Endothelial cell of umbilical vein (primary cell): ENCODE measurements around the gene AKNA. TPM values are rescaled to one million over a fixed set of nuclear protein-coding genes. Genes with fewer than 3 reads are reported as not detected.

ENCODE experiments used
- BruUV-seq: library from RNA; stranded (reverse); fragments of 400-500 nt; replicated peaks from 2 replicates; lab custom pipeline; 2021; lab: Mats Ljungman, UMichigan
- CTCF ChIA-PET: fragments of 300-600, 350-600 bp; sonication (Branson Sonifier 250); formaldehyde crosslinking; loops from one replicate; lab custom pipeline; 2021; ENCODE audit warnings: antibody characterized with exemption, inconsistent platforms; lab: Charles Lee
- POLR2A ChIA-PET: fragments of 300-600, 350-600 bp; sonication (Branson Sonifier 250); formaldehyde crosslinking; loops from one replicate; lab custom pipeline; 2021; ENCODE audit warnings: antibody characterized with exemption, inconsistent platforms; lab: Charles Lee
- DNase-seq: peaks from one replicate; pipeline ENCODE4 v3.0.0-alpha.2; 2011; ENCODE audit warnings: low read depth, low spot score
- FAIRE-seq: peaks from 2 replicates; lab custom pipeline; 2011; peaks lifted over from hg19 to GRCh38; lab: Jason Lieb, UNC
- H2AFZ ChIP-seq: 2 replicates; pipeline ENCODE4 v1.6.0; 2012; ENCODE audit warnings: low read depth, low read length, control low read depth, inconsistent platforms
- H3K27ac ChIP-seq: 2 replicates; pipeline ENCODE4 v1.5.1; 2011; ENCODE audit warnings: low read depth, mild to moderate bottlenecking, control low read depth, low read length, moderate library complexity; ENCODE audit not compliant: insufficient read depth
- H3K27me3 ChIP-seq, 2 experiments: 2 replicates each; pipeline versions ENCODE4 v1.6.0 to v1.6.1; 2011; ENCODE audit warnings: low read length in 2 of 2, mixed read lengths in 1 of 2; ENCODE audit not compliant: control insufficient read depth in 2 of 2, insufficient read depth in 2 of 2
- H3K36me3 ChIP-seq, 2 experiments: 2 replicates in 1 of 2; 3 replicates in 1 of 2; pipeline ENCODE4 v1.5.1; 2011; ENCODE audit warnings: low read length in 2 of 2, mild to moderate bottlenecking in 1 of 2, moderate library complexity in 1 of 2; ENCODE audit not compliant: control insufficient read depth in 2 of 2, insufficient read depth in 2 of 2; ENCODE audit errors: extremely low read depth in 1 of 2
- H3K4me1 ChIP-seq: 3 replicates; pipeline ENCODE4 v1.5.1; 2011; ENCODE audit warnings: mild to moderate bottlenecking, low read length; ENCODE audit not compliant: control insufficient read depth, insufficient read depth; ENCODE audit errors: extremely low read depth
- H3K4me2 ChIP-seq: 2 replicates; pipeline ENCODE4 v1.6.1; 2011; ENCODE audit warnings: low read length, control low read depth, mixed read lengths; ENCODE audit not compliant: insufficient read depth
- H3K4me3 ChIP-seq, 3 experiments: fragments of 200-600 bp in 1 of 3; sonication (generic), shearing (Covaris generic) in 1 of 3; replicated peaks in 1 of 3; 2 replicates each; pipeline ENCODE4 v1.5.1; 2011 to 2016; ENCODE audit warnings: control low read depth in 3 of 3, low read length in 3 of 3, mild to moderate bottlenecking in 2 of 3, inconsistent platforms in 1 of 3, low read depth in 1 of 3, moderate library complexity in 1 of 3; ENCODE audit not compliant: insufficient read depth in 1 of 3
- H3K79me2 ChIP-seq: 2 replicates; pipeline ENCODE4 v1.6.0; 2012; ENCODE audit warnings: low read length, inconsistent platforms; ENCODE audit not compliant: control insufficient read depth, insufficient read depth
- H3K9ac ChIP-seq: replicated peaks from 2 replicates; pipeline ENCODE3; 2011; ENCODE audit warnings: low read length, control low read depth; ENCODE audit not compliant: insufficient read depth; ENCODE audit errors: extremely low read depth
- H3K9me1 ChIP-seq: replicated peaks from 3 replicates; pipeline ENCODE4 v1.6.0; 2011; ENCODE audit warnings: mild to moderate bottlenecking, low read length; ENCODE audit not compliant: control insufficient read depth, insufficient read depth; ENCODE audit errors: extremely low read depth
- H3K9me3 ChIP-seq: replicated peaks from 2 replicates; pipeline ENCODE4 v1.5.1; 2012; ENCODE audit warnings: low read length, inconsistent platforms; ENCODE audit not compliant: control insufficient read depth, insufficient read depth
- H4K20me1 ChIP-seq: replicated peaks from 2 replicates; pipeline ENCODE3; 2011; ENCODE audit warnings: mild to moderate bottlenecking, low read length; ENCODE audit not compliant: control insufficient read depth, insufficient read depth; ENCODE audit errors: extremely low read depth
- CTCF ChIP-seq, 2 donors: IDR thresholded peaks; 1 replicate in 1 of 2; 2 replicates in 1 of 2; pipeline ENCODE4 v1.5.1; 2011; ENCODE audit warnings: low read length in 2 of 2, mild to moderate bottlenecking in 2 of 2, moderate library complexity in 2 of 2, control low read depth in 1 of 2, inconsistent platforms in 1 of 2, low read depth in 1 of 2; ENCODE audit not compliant: insufficient read depth in 1 of 2; ENCODE audit errors: extremely low read depth in 1 of 2
- EZH2 ChIP-seq: IDR thresholded peaks from 2 replicates; pipeline ENCODE4 v1.6.1; 2012; ENCODE audit warnings: borderline replicate concordance, low read depth, mild to moderate bottlenecking, moderate library complexity, low read length, inconsistent platforms; ENCODE audit not compliant: severe bottlenecking
- FOS ChIP-seq: IDR thresholded peaks from 2 replicates; pipeline ENCODE4 v1.6.1; 2011; ENCODE audit warnings: mild to moderate bottlenecking, low read length, moderate library complexity, borderline replicate concordance; ENCODE audit not compliant: insufficient read depth
- GATA2 ChIP-seq: IDR thresholded peaks from 2 replicates; pipeline ENCODE4 v1.7.0; 2011; ENCODE audit warnings: low read depth, mild to moderate bottlenecking, moderate library complexity, mixed read lengths, low read length; ENCODE audit not compliant: insufficient read length, insufficient read depth
- JUN ChIP-seq: IDR thresholded peaks from 2 replicates; pipeline ENCODE4 v1.6.1; 2011; ENCODE audit warnings: borderline replicate concordance, low read depth; ENCODE audit not compliant: insufficient read length, insufficient read depth
- MYC ChIP-seq: IDR thresholded peaks from one replicate; pipeline ENCODE4 v1.6.1; 2011; ENCODE audit warnings: mild to moderate bottlenecking, low read depth, low read length
- POLR2A ChIP-seq: IDR thresholded peaks from 2 replicates; pipeline ENCODE4 v1.6.1; 2012; ENCODE audit warnings: low read depth, mild to moderate bottlenecking, control low read depth, low read length
- POLR2AphosphoS5 ChIP-seq: IDR thresholded peaks from 2 replicates; pipeline ENCODE4 v1.6.1; 2012; ENCODE audit warnings: low read depth, mild to moderate bottlenecking, control low read depth, low read length, moderate library complexity; ENCODE audit not compliant: insufficient read depth
- dilution Hi-C: fragments of 300-500 bp; cut with MboI; formaldehyde crosslinking; loops from one replicate; pipeline ENCODE4 v1.15.0; 2019; ENCODE audit warnings: low sequenced_read_pairs; ENCODE audit not compliant: extremely low pct_ligation_motif_present
- intact Hi-C: fragments of 100-400 bp; cut with micrococcal nuclease; formaldehyde crosslinking; loops from one replicate; pipeline ENCODE4 v1.10.0; 2022
- polyA plus RNA-seq, 4 experiments: library from polyadenylated mRNA; depleted of rRNA in 3 of 4; stranded (reverse) in 3 of 4; unstranded in 1 of 4; fragments of >200 nt; gene quantifications; 2 replicates each; pipeline versions ENCODE4 v1.2.1 to v1.2.3, GENCODE V29; 2011 to 2012; ENCODE audit warnings: missing spikeins in 1 of 4
- total RNA-seq: library from RNA; stranded (reverse); gene quantifications from 2 replicates; pipeline ENCODE4 v1.2.3, GENCODE V29; 2021
- TF ChIP-seq, protein P1 (sequence below): IDR thresholded peaks from 2 replicates; pipeline ENCODE4 v1.6.1; 2011; ENCODE audit not compliant: insufficient read depth, insufficient read length

AKNA gene
- total and polyA plus RNA-seq, 2 donors (not counting 3 experiments of a cell fraction or from before 2014, with no cell fraction given), result 11.3 to 22.4 TPM

- Histone ChIP-seq H3K27me3 (no peaks in the 10 kb centered on the region), H3K79me2 (no peaks in the 10 kb centered on the region), H3K4me2 (no peak overlapping the region), H3K4me3 (no peak overlapping the region), H3K9ac (no peak overlapping the region), H3K4me1 (no peaks in the 10 kb centered on the region), H4K20me1 (no peaks in the 10 kb centered on the region), H2AFZ (no peak overlapping the region), H3K9me1 (no peaks in the 10 kb centered on the region), H3K36me3 (peaks cover 6 to 41% of the 10 kb centered on the region in 2 experiments), H3K9me3 (no peaks in the 10 kb centered on the region), H3K27ac (no peak overlapping the region)
- TF ChIP-seq MYC, result no peak
- TF ChIP-seq, protein P1, sequence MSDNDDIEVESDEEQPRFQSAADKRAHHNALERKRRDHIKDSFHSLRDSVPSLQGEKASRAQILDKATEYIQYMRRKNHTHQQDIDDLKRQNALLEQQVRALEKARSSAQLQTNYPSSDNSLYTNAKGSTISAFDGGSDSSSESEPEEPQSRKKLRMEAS, result no peak
- no peak for TF ChIP-seq JUN
- no peak for TF ChIP-seq EZH2
- no peak for TF ChIP-seq GATA2
- TF ChIP-seq POLR2A, result no peak
- TF ChIP-seq POLR2AphosphoS5, result no peak
- TF ChIP-seq FOS, result no peak
- no peak for TF ChIP-seq CTCF (IDR thresholded peaks at IDR 0.05; ENCODE audit: extremely low read depth in 1 of 2, insufficient read depth in 1 of 2, low read depth in 1 of 2, low read length in 2 of 2)
- intact Hi-C loops (no loop called here), dilution Hi-C loops (no loop called here)
- BruUV-seq, result no TSS peak
- ChIA-PET POLR2A (no interaction called here), CTCF (no interaction called here)
- DNase-seq (no peak), FAIRE-seq (no peak)
Observed at GRCh38 chr9:114363424-114363823, 24.4 kb downstream of the AKNA start.
